H1 (cell line): ENCODE measurements around the gene SPDYE1. TPM values are rescaled to one million over a fixed set of nuclear protein-coding genes. Genes with fewer than 3 reads are reported as not detected.

ENCODE experiments used
- CTCF ChIA-PET: fragments of 300-600 bp; sonication (Branson Sonifier 250); formaldehyde crosslinking; loops from one replicate; lab custom pipeline; 2021; ENCODE audit not compliant: partially characterized antibody; lab: Charles Lee
- POLR2A ChIA-PET: fragments of 300-600 bp; sonication (Branson Sonifier 250); formaldehyde crosslinking; loops from one replicate; lab custom pipeline; 2021; ENCODE audit warnings: inconsistent platforms; ENCODE audit not compliant: partially characterized antibody; lab: Charles Lee
- DNase-seq, 2 experiments: peaks; one replicate each; pipeline versions ENCODE4 v3.0.0 to v3.0.0-alpha.2; 2010 to 2022; ENCODE audit warnings: low spot score in 2 of 2, low read depth in 1 of 2, mixed read lengths in 1 of 2
- FAIRE-seq: peaks from 2 replicates; lab custom pipeline; 2011; peaks lifted over from hg19 to GRCh38; lab: Jason Lieb, UNC
- H2AFZ ChIP-seq: 2 replicates; pipeline ENCODE4 v1.8.1; 2012; ENCODE audit warnings: low read length, inconsistent platforms
- H2AK5ac ChIP-seq: 2 replicates; pipeline ENCODE4 v1.6.1; 2013; ENCODE audit warnings: low read depth, low read length
- H2BK120ac ChIP-seq: replicated peaks from 2 replicates; pipeline ENCODE3; 2013; ENCODE audit warnings: low read depth, low read length, inconsistent platforms
- H2BK12ac ChIP-seq: 2 replicates; pipeline ENCODE4 v1.6.1; 2013; ENCODE audit warnings: low read depth, low read length
- H2BK15ac ChIP-seq: 2 replicates; pipeline ENCODE4 v1.6.1; 2013; ENCODE audit warnings: low read length
- H2BK20ac ChIP-seq: 2 replicates; pipeline ENCODE4 v1.6.1; 2013; ENCODE audit warnings: low read length
- H2BK5ac ChIP-seq: 2 replicates; pipeline ENCODE4 v1.6.1; 2013; ENCODE audit warnings: low read depth, low read length
- H3K14ac ChIP-seq: 2 replicates; pipeline ENCODE4 v1.6.1; 2013; ENCODE audit warnings: inconsistent platforms; ENCODE audit not compliant: insufficient read length
- H3K18ac ChIP-seq: 2 replicates; pipeline ENCODE4 v1.6.1; 2013; ENCODE audit warnings: low read length; ENCODE audit errors: extremely low read depth
- H3K23ac ChIP-seq: 2 replicates; pipeline ENCODE4 v1.6.1; 2013; ENCODE audit warnings: inconsistent platforms; ENCODE audit not compliant: insufficient read length
- H3K23me2 ChIP-seq: 2 replicates; pipeline ENCODE4 v1.6.1; 2013; ENCODE audit warnings: low read depth, low read length
- H3K27ac ChIP-seq: 2 replicates; pipeline ENCODE4 v1.6.1; 2011; ENCODE audit warnings: low read depth, low read length, inconsistent platforms
- H3K27me3 ChIP-seq, 4 experiments: replicated peaks in 1 of 4; 1 replicate in 1 of 4; 2 replicates in 3 of 4; pipeline versions ENCODE4 v1.6.1 to v1.8.1; 2011 to 2013; ENCODE audit warnings: low read length in 3 of 4, mild to moderate bottlenecking in 3 of 4, inconsistent platforms in 2 of 4, mixed read lengths in 2 of 4, moderate library complexity in 1 of 4; ENCODE audit not compliant: control insufficient read depth in 3 of 4, insufficient read depth in 3 of 4; ENCODE audit errors: extremely low read depth in 1 of 4
- H3K36me3 ChIP-seq, 4 experiments: 2 replicates each; pipeline versions ENCODE4 v1.6.1 to v1.8.1; 2011 to 2013; ENCODE audit warnings: mild to moderate bottlenecking in 4 of 4, low read length in 3 of 4, moderate library complexity in 2 of 4, control low read depth in 1 of 4, inconsistent platforms in 1 of 4; ENCODE audit not compliant: insufficient read depth in 4 of 4, control insufficient read depth in 2 of 4
- H3K4ac ChIP-seq: replicated peaks from 2 replicates; pipeline ENCODE3; 2013; ENCODE audit warnings: low read length, low read depth, mixed read lengths, inconsistent platforms; ENCODE audit not compliant: insufficient read length
- H3K4me1 ChIP-seq, 4 experiments: replicated peaks in 1 of 4; 1 replicate in 1 of 4; 2 replicates in 3 of 4; pipeline versions ENCODE4 v1.6.1 to v1.8.1; 2011 to 2013; ENCODE audit warnings: low read length in 3 of 4, inconsistent platforms in 2 of 4, mixed read lengths in 1 of 4; ENCODE audit not compliant: insufficient read depth in 4 of 4, control insufficient read depth in 3 of 4
- H3K4me2 ChIP-seq, 2 experiments: 2 replicates each; pipeline versions ENCODE4 v1.6.1 to v1.8.1; 2011 to 2013; ENCODE audit warnings: low read depth in 2 of 2, low read length in 2 of 2, control low read depth in 1 of 2, inconsistent platforms in 1 of 2, mild to moderate bottlenecking in 1 of 2; ENCODE audit not compliant: insufficient read depth in 1 of 2
- H3K4me3 ChIP-seq, 4 experiments: fragments of 200-600, 300-600 bp in 1 of 4; sonication (generic), shearing (Covaris generic), sonication (Bioruptor Twin) in 1 of 4; 2 replicates each; pipeline versions ENCODE4 v1.5.1 to v1.8.1; 2011 to 2016; ENCODE audit warnings: low read length in 4 of 4, low read depth in 3 of 4, control low read depth in 2 of 4, inconsistent platforms in 2 of 4, mild to moderate bottlenecking in 2 of 4, mixed read lengths in 1 of 4, moderate library complexity in 1 of 4; ENCODE audit not compliant: insufficient read depth in 2 of 4; ENCODE audit errors: extremely low read depth in 1 of 4
- H3K56ac ChIP-seq: replicated peaks from 2 replicates; pipeline ENCODE3; 2013; ENCODE audit warnings: low read depth, mild to moderate bottlenecking, mixed read lengths, low read length, inconsistent platforms; ENCODE audit not compliant: insufficient read length
- H3K79me1 ChIP-seq: 2 replicates; pipeline ENCODE4 v1.6.1; 2013; ENCODE audit warnings: low read depth, low read length, control low read depth
- H3K79me2 ChIP-seq, 2 experiments: 2 replicates each; pipeline versions ENCODE4 v1.6.1 to v1.8.1; 2012 to 2013; ENCODE audit warnings: low read length in 2 of 2, mild to moderate bottlenecking in 2 of 2, inconsistent platforms in 1 of 2; ENCODE audit not compliant: insufficient read depth in 2 of 2, control insufficient read depth in 1 of 2
- H3K9ac ChIP-seq, 4 experiments: replicated peaks in 1 of 4; 1 replicate in 1 of 4; 2 replicates in 3 of 4; pipeline versions ENCODE4 v1.6.1 to v1.8.1; 2011 to 2013; ENCODE audit warnings: low read depth in 3 of 4, low read length in 3 of 4, control low read depth in 2 of 4, mild to moderate bottlenecking in 2 of 4, moderate library complexity in 2 of 4, inconsistent platforms in 1 of 4; ENCODE audit errors: extremely low read depth in 1 of 4
- H3K9me3 ChIP-seq, 2 experiments: 2 replicates each; pipeline versions ENCODE4 v1.6.1 to v1.8.1; 2012 to 2013; ENCODE audit warnings: mild to moderate bottlenecking in 2 of 2, moderate library complexity in 2 of 2, control low read depth in 1 of 2, inconsistent platforms in 1 of 2, low read depth in 1 of 2, low read length in 1 of 2, mixed read lengths in 1 of 2; ENCODE audit not compliant: insufficient read depth in 2 of 2
- H4K20me1 ChIP-seq, 2 experiments: replicated peaks in 1 of 2; 2 replicates each; pipeline versions ENCODE3 to v1.8.1; 2011 to 2013; ENCODE audit warnings: inconsistent platforms in 2 of 2, low read length in 2 of 2, mild to moderate bottlenecking in 1 of 2; ENCODE audit not compliant: insufficient read depth in 2 of 2, control insufficient read depth in 1 of 2
- H4K5ac ChIP-seq: 2 replicates; pipeline ENCODE4 v1.6.1; 2013; ENCODE audit warnings: low read length, low read depth, mixed read lengths, inconsistent platforms; ENCODE audit not compliant: insufficient read length
- H4K8ac ChIP-seq: 2 replicates; pipeline ENCODE4 v1.8.0; 2013; ENCODE audit warnings: mild to moderate bottlenecking, moderate library complexity, low read length, inconsistent platforms; ENCODE audit not compliant: insufficient read depth; ENCODE audit errors: extremely low read depth
- H4K91ac ChIP-seq: replicated peaks from 2 replicates; pipeline ENCODE3; 2013; ENCODE audit warnings: low read length, mixed read lengths, inconsistent platforms; ENCODE audit not compliant: insufficient read length
- ASH2L ChIP-seq: fragments of 200-600, 300-600 bp; sonication (generic); IDR thresholded peaks from one replicate; pipeline ENCODE4 v1.7.1; 2017; ENCODE audit warnings: low read length
- ATF3 ChIP-seq: IDR thresholded peaks from 2 replicates; pipeline ENCODE4 v1.6.1; 2011; ENCODE audit warnings: low read depth, mild to moderate bottlenecking, low read length; ENCODE audit not compliant: insufficient read depth
- E2F6 ChIP-seq: IDR thresholded peaks from 2 replicates; pipeline ENCODE4 v1.6.1; 2012; ENCODE audit warnings: inconsistent platforms
- EGR1 ChIP-seq: IDR thresholded peaks from 2 replicates; pipeline ENCODE4 v1.6.1; 2011; ENCODE audit warnings: low read depth, low read length, borderline replicate concordance
- EP300 ChIP-seq, 2 experiments: IDR thresholded peaks; 1 replicate in 1 of 2; 2 replicates in 1 of 2; pipeline ENCODE4 v1.6.1; 2011 to 2012; ENCODE audit warnings: low read depth in 2 of 2, low read length in 2 of 2, mild to moderate bottlenecking in 2 of 2, borderline replicate concordance in 1 of 2, inconsistent platforms in 1 of 2, moderate library complexity in 1 of 2
- GTF2F1 ChIP-seq: IDR thresholded peaks from 2 replicates; pipeline ENCODE4 v1.6.1; 2012; ENCODE audit warnings: low read depth, low read length, improper control_type of control experiment, borderline replicate concordance
- NRF1 ChIP-seq: IDR thresholded peaks from 2 replicates; pipeline ENCODE4 v1.6.1; 2011; ENCODE audit warnings: mild to moderate bottlenecking, low read depth, low read length, improper control_type of control experiment
- RAD21 ChIP-seq, 2 experiments: IDR thresholded peaks in 1 of 2; conservative IDR thresholded peaks in 1 of 2; 2 replicates each; pipeline ENCODE4 v1.6.1; 2011; ENCODE audit warnings: low read depth in 2 of 2, low read length in 2 of 2, improper control_type of control experiment in 1 of 2, inconsistent platforms in 1 of 2, mild to moderate bottlenecking in 1 of 2, moderate library complexity in 1 of 2
- SRF ChIP-seq: IDR thresholded peaks from 2 replicates; pipeline ENCODE4 v1.6.1; 2011; ENCODE audit warnings: mild to moderate bottlenecking, low read depth, low read length, moderate library complexity
- SUZ12 ChIP-seq: fragments of 200-600 bp; sonication (generic); IDR thresholded peaks from 2 replicates; pipeline ENCODE4 v1.6.1; 2012; ENCODE audit warnings: mild to moderate bottlenecking, inconsistent platforms, low read length, moderate library complexity, mixed read lengths
- TCF12 ChIP-seq: IDR thresholded peaks from 2 replicates; pipeline ENCODE4 v1.6.1; 2011; ENCODE audit warnings: low read depth, mild to moderate bottlenecking, low read length
- WGBS, 2 experiments: shearing (Covaris generic) in 1 of 2; methylation state at CpG; one replicate each; pipeline versions ENCODE4 v1.1.6 to v1.1.7; 2013 to 2015; ENCODE audit warnings: low lambda C conversion rate in 2 of 2, mixed read lengths in 2 of 2, inconsistent platforms in 1 of 2, low coverage in 1 of 2, missing lambda C conversion rate in 1 of 2; ENCODE audit not compliant: insufficient replicate concordance in 2 of 2, insufficient coverage in 1 of 2, insufficient read length in 1 of 2; ENCODE audit errors: extremely low coverage in 1 of 2, missing lambda C conversion rate in 1 of 2; 5-methylcytosine and 5-hydroxymethylcytosine counted together
- polyA plus RNA-seq, 7 experiments: library from polyadenylated mRNA; depleted of rRNA in 3 of 7; stranded (reverse) in 5 of 7; unstranded in 2 of 7; fragments of >200 nt in 5 of 7; fragments of 200-250 nt in 2 of 7; gene quantifications; 1 replicate in 5 of 7; 2 replicates in 1 of 7; 4 replicates in 1 of 7; pipeline versions ENCODE4 v1.2.1 to v1.2.3, GENCODE V29; 2011 to 2013; ENCODE audit warnings: missing spikeins in 2 of 7, mixed read lengths in 2 of 7
- total RNA-seq: library from RNA; stranded (reverse); fragmentation: NEBNext Ultra II Directional; extraction: Animal tissue kit (Norgen Biotek cat#: 25700); gene quantifications from 2 replicates; pipeline ENCODE4 v1.2.1, GENCODE V29; 2021

Gene SPDYE1
- total and polyA plus RNA-seq, 2 of the 8 experiments (the other 6 are each of a cell fraction or from before 2014, with no cell fraction given): not detected

GRCh38 chr7:44051611-44052220 is 54.0 kb downstream of the SPDYE1 start:
- Histone ChIP-seq H2AK5ac (no peak overlapping the region), H3K4ac (no peak overlapping the region), H2BK120ac (no peak overlapping the region), H3K18ac (no peak overlapping the region), H3K79me2 (peaks cover 0 to 9% of the 10 kb centered on the region in 2 experiments; a peak in 2 of 4 replicates), H2BK20ac (no peak overlapping the region), H4K91ac (no peak overlapping the region), H3K4me2 (no peak overlapping the region), H2AFZ (no peak overlapping the region), H3K56ac (no peak overlapping the region), H3K23ac (no peak overlapping the region), H4K8ac (no peak overlapping the region), H3K9ac (no peak overlapping the region), H4K5ac (no peak overlapping the region), H2BK15ac (no peak overlapping the region), H2BK12ac (no peak overlapping the region), H2BK5ac (no peak overlapping the region), H3K36me3 (peaks cover 0 to 30% (median 10%) of the 10 kb centered on the region in 4 experiments; a peak in 6 of 8 replicates), H3K4me1 (no peaks in the 10 kb centered on the region), H3K27me3 (no peaks in the 10 kb centered on the region), H3K79me1 (peaks cover 2% of the 10 kb centered on the region; the same call in 1 of the 2 replicates), H3K27ac (no peak overlapping the region), H3K4me3 (no peak overlapping the region), H3K14ac (no peak overlapping the region), H3K9me3 (no peaks in the 10 kb centered on the region), H4K20me1 (peaks cover 4 to 13% of the 10 kb centered on the region in 2 experiments), H3K23me2 (no peaks in the 10 kb centered on the region)
- DNase-seq (no peak), FAIRE-seq (no peak)
- POLR2A ChIA-PET: interaction anchor here (3.7 kb wide), 1 partner anchor 11 kb away, joined by 12 read pairs; no protein-coding TSS in a partner anchor
- CTCF ChIA-PET: interaction anchor here (1.2 kb wide), 1 partner anchor 12 kb away, joined by 5 read pairs; no protein-coding TSS in a partner anchor
- 88% methylated on average over 5 of the region's 5 CpGs; no CpG with 5 or more reads in 1 of the 2 experiments for WGBS, 2 experiments
- TF ChIP-seq NRF1 (no peak), TCF12 (no peak), RAD21 (IDR thresholded peaks at IDR 0.05 in 1 of 2, conservative IDR thresholded peaks at IDR 0.05 in 1 of 2; ENCODE audit: low read depth in 2 of 2, low read length in 2 of 2) (no peak), EGR1 (no peak), ATF3 (no peak), EP300 (IDR thresholded peaks at IDR 0.05; ENCODE audit: borderline replicate concordance in 1 of 2, low read depth in 2 of 2, low read length in 2 of 2) (no peak), E2F6 (no peak), ASH2L (no peak), GTF2F1 (no peak), SUZ12 (no peak), SRF (no peak)
